Liver (tissue), 9 donors: ENCODE data around the gene ATF6B. TPM values are rescaled to one million over a fixed set of nuclear protein-coding genes. Genes with fewer than 3 reads are reported as not detected.

Experiments
- DNase-seq: peaks from one replicate; pipeline ENCODE4 v3.0.0-alpha.2; 2017; ENCODE audit warnings: low spot score
- H3K27ac ChIP-seq, 2 donors: one replicate each; pipeline ENCODE4 v1.7.0; 2013; ENCODE audit warnings: inconsistent platforms in 2 of 2, low read length in 2 of 2, control low read depth in 1 of 2, low read depth in 1 of 2, mild to moderate bottlenecking in 1 of 2
- H3K27me3 ChIP-seq, 4 donors: one replicate each; pipeline versions ENCODE4 v1.6.1 to v1.7.0; 2013; ENCODE audit warnings: low read length in 3 of 4, inconsistent platforms in 1 of 4, mild to moderate bottlenecking in 1 of 4, moderate library complexity in 1 of 4; ENCODE audit not compliant: control insufficient read depth in 4 of 4, insufficient read depth in 4 of 4
- H3K36me3 ChIP-seq, 4 donors: one replicate each; pipeline versions ENCODE4 v1.6.1 to v1.7.0; 2013; ENCODE audit warnings: low read length in 3 of 4, mild to moderate bottlenecking in 3 of 4, low read depth in 1 of 4, moderate library complexity in 1 of 4; ENCODE audit not compliant: control insufficient read depth in 4 of 4, insufficient read depth in 3 of 4
- H3K4me1 ChIP-seq, 4 donors: one replicate each; pipeline versions ENCODE4 v1.6.1 to v1.7.0; 2013; ENCODE audit warnings: low read length in 3 of 4, mild to moderate bottlenecking in 3 of 4, moderate library complexity in 1 of 4; ENCODE audit not compliant: control insufficient read depth in 4 of 4, insufficient read depth in 4 of 4
- H3K4me3 ChIP-seq, 3 donors: one replicate each; pipeline versions ENCODE4 v1.6.1 to v1.7.0; 2013; ENCODE audit warnings: low read length in 3 of 3, control low read depth in 1 of 3, low read depth in 1 of 3, mild to moderate bottlenecking in 1 of 3
- H3K9ac ChIP-seq, 2 donors: one replicate each; pipeline ENCODE4 v1.7.0; 2013; ENCODE audit warnings: low read length in 2 of 2, mild to moderate bottlenecking in 2 of 2, moderate library complexity in 2 of 2, control low read depth in 1 of 2, low read depth in 1 of 2
- H3K9me3 ChIP-seq, 4 donors: one replicate each; pipeline versions ENCODE4 v1.6.1 to v1.7.0; 2013; ENCODE audit warnings: low read length in 3 of 4; ENCODE audit not compliant: control insufficient read depth in 4 of 4
- FOXA1 ChIP-seq: IDR thresholded peaks from 2 replicates; pipeline ENCODE4 v1.6.1; 2016; ENCODE audit warnings: antibody characterized with exemption
- FOXA2 ChIP-seq: IDR thresholded peaks from 2 replicates; pipeline ENCODE4 v1.6.1; 2016; ENCODE audit warnings: antibody characterized with exemption
- GABPA ChIP-seq, 2 donors: IDR thresholded peaks in 1 of 2; conservative IDR thresholded peaks in 1 of 2; 2 replicates each; pipeline ENCODE4 v1.6.1; 2016; ENCODE audit warnings: antibody characterized with exemption in 2 of 2, mild to moderate bottlenecking in 1 of 2, moderate library complexity in 1 of 2
- JUND ChIP-seq, 2 donors: IDR thresholded peaks; 2 replicates each; pipeline ENCODE4 v1.6.1; 2016; ENCODE audit warnings: antibody characterized with exemption in 2 of 2
- NR2F2 ChIP-seq: IDR thresholded peaks from 2 replicates; pipeline ENCODE4 v1.6.1; 2016; ENCODE audit warnings: antibody characterized with exemption
- RAD21 ChIP-seq, 2 donors: IDR thresholded peaks; 2 replicates each; pipeline ENCODE4 v1.6.1; 2016; ENCODE audit warnings: antibody characterized with exemption in 2 of 2, mild to moderate bottlenecking in 2 of 2
- RXRA ChIP-seq, 2 donors: IDR thresholded peaks; 2 replicates each; pipeline ENCODE4 v1.6.1; 2017 to 2018; ENCODE audit warnings: antibody characterized with exemption in 2 of 2, mild to moderate bottlenecking in 1 of 2
- TAF1 ChIP-seq: conservative IDR thresholded peaks from 2 replicates; pipeline ENCODE4 v1.6.1; 2016; ENCODE audit warnings: antibody characterized with exemption, mild to moderate bottlenecking
- YY1 ChIP-seq: IDR thresholded peaks from 2 replicates; pipeline ENCODE4 v1.6.1; 2016; ENCODE audit warnings: antibody characterized with exemption, mild to moderate bottlenecking
- WGBS: extraction: QIAGEN DNeasy Blood & Tissue Kit; methylation state at CpG from one replicate; pipeline ENCODE4 v1.1.7; 2013; 5-methylcytosine and 5-hydroxymethylcytosine counted together
- polyA plus RNA-seq, 2 donors: library from polyadenylated mRNA; stranded (reverse) in 1 of 2; unstranded in 1 of 2; fragments of 200-250 nt in 1 of 2; fragments of >200 nt in 1 of 2; fragmentation: Nextera tagmentation in 1 of 2; extraction: Ambion mirVana in 1 of 2; gene quantifications; one replicate each; pipeline versions ENCODE4 v1.2.1 to v1.2.3, GENCODE V29; 2013 to 2015
- total RNA-seq, 2 donors: library from RNA; depleted of rRNA; stranded (reverse); fragments of >200 nt; gene quantifications; one replicate each; pipeline ENCODE4 v1.2.3, GENCODE V29; 2014
- TF ChIP-seq, protein P1 (sequence below): IDR thresholded peaks from 2 replicates; pipeline ENCODE4 v1.6.1; 2016; ENCODE audit warnings: antibody characterized with exemption
- TF ChIP-seq, protein P2 (sequence below): IDR thresholded peaks from 2 replicates; pipeline ENCODE4 v1.6.1; 2016; ENCODE audit warnings: antibody characterized with exemption
- TF ChIP-seq, protein P3 (sequence below): IDR thresholded peaks from 2 replicates; pipeline ENCODE4 v1.6.1; 2016; ENCODE audit warnings: antibody characterized with exemption, mild to moderate bottlenecking
- donor health status: healthy.
- donor health status: healthy.
- donor health status: healthy.
- donor health status: healthy.
- donor health status: healthy.

The ATF6B gene
- total and polyA plus RNA-seq, 4 donors: 13.6 to 24.8 (median 15.5) TPM

DNA sequence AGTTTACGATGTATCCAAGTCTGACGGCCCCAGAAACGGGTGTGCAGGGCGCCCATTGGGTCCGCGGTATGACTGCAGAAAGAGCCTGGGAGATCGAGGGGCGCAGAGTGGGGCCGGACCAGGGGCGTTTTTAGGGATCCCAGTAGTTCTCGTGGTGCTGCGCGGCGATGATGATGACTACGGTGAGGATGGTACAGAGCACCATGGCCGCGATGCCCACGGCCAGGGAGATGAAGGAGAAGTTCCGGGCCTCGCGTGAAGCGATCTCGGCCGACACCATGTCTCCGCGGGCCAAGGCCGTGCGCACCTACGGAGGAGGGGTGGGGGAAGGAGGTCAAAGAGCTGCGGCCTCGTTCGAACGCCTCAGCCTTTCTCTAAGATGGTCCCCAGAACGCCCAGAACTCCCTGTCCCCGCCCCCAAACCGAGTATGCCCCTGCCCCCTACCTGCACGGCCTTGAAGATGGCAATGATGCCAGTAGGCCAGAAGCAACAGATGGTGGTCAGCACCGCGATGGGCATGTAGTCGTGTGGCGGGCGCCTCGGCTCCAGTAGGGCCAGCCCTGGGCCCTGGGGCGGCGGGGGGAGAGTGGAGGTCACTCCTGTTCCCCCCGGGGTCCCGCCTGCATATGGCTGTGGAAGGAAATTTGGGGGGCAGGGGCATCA is 21.2 kb upstream of the ATF6B start:
- Histone ChIP-seq H3K27me3 (peaks cover 0 to 5% (median 0%) of the 10 kb centered on the region in 4 donors), H3K36me3 (no peaks in the 10 kb centered on the region), H3K9me3 (peaks cover 0 to 2% (median 0%) of the 10 kb centered on the region in 4 donors), H3K4me1 (peaks cover 0 to 12% (median 5%) of the 10 kb centered on the region in 4 donors), H3K27ac (no peak overlapping the region), H3K4me3 (peak overlapping the region in 1 of 3 donors; percentile 1), H3K9ac (no peak overlapping the region)
- no peak for TF ChIP-seq TAF1
- DNase-seq: no peak
- WGBS: 41% methylated on average over 47 of the region's 47 CpGs

DNA sequence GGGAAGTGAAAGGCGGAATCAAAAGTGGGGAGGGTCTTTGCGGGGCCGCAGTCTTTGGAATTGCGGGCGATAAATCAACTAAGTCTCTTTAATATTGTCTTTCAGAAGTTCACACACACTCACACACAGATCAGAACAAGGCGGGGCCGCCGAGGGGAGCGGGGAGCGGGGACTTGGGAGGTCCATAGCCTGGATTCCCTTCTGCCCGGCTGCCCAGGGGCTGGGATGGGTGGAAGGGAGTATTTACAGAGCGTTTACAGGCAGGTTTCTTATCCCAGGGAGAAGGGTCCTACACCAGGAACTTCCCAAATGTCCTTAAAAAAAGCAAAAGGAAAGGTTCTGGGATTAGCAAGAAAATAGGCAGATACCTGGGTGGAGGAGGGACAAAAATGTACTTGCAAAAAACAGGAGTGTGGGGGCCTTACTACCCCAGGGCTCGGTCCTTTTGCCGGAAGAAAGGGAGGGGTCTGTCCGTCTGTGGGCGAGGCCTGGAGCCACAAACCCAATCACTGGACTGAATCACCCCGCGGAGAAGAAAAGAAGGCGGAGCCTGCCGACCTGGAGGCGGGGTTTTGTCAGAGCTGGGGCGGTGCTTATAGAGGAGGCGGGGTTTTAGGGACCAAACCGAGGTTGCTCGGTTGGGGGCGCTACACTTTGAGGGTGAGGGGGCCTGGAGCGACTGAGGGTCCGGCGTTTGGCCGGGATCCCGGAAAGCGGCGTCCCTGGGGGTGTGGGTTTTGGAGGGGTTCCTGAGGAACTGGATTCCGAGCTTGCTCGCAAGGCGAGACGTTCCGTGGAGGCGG is 20.4 kb upstream of the ATF6B start:
- H3K4me3 ChIP-seq: peak overlapping the region in 1 of 3 donors; percentile 1
- H3K36me3 ChIP-seq: no peaks in the 10 kb centered on the region
- H3K27me3 ChIP-seq: peaks cover 0 to 5% (median 0%) of the 10 kb centered on the region in 4 donors
- peak; percentile 92 for DNase-seq
- TF ChIP-seq, protein P1, sequence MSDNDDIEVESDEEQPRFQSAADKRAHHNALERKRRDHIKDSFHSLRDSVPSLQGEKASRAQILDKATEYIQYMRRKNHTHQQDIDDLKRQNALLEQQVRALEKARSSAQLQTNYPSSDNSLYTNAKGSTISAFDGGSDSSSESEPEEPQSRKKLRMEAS: no peak
- TF ChIP-seq, protein P2, sequence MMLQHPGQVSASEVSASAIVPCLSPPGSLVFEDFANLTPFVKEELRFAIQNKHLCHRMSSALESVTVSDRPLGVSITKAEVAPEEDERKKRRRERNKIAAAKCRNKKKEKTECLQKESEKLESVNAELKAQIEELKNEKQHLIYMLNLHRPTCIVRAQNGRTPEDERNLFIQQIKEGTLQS: no peak
- peak in 1 of 2 donors; percentile 16 for TF ChIP-seq RAD21 (IDR thresholded peaks at IDR 0.05)
- WGBS: 19% methylated on average over 39 of the region's 39 CpGs
- peaks cover 0 to 5% (median 2%) of the 10 kb centered on the region in 4 donors for H3K4me1 ChIP-seq
- peaks cover 0 to 2% (median 0%) of the 10 kb centered on the region in 4 donors for H3K9me3 ChIP-seq
- H3K9ac ChIP-seq: no peak overlapping the region
- no peak overlapping the region for H3K27ac ChIP-seq

DNA sequence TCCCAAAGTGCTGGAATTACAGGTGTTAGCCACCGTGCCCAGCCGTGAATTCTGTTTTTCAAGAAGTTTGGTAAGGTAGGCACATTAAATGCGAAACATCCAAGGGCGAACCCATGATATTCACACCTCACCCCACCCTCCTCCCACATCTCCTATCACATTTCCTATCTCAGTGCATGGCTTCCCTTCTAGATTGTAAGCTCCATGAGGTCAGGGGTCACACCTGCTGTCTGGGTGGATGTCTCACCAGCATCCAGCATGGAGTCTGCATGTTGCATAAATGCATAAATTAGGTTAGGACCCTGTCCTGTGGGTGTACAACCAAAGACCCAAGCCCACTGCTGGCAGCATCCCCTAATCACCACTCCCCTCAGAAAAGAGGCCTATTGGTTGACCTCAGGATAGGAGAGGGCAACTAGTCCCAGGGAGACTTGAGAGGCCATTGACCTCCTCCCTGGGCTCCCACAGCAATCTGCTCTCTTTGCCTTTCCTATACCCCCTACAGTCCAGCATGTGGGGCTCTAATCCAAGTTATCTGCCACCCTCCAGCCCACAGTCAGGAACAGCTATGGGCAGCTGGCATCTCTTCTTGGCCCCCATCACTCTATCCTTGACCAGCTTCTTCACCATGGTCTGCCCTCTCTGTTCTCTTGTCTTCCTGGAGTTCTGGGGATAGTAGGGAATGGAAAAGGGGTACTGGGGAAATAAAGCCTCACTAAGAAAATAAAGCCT is 19.5 kb upstream of the ATF6B start:
- TF ChIP-seq, protein P1: no peak
- TF ChIP-seq RAD21 (IDR thresholded peaks at IDR 0.05): no peak
- TF ChIP-seq NR2F2: no peak
- TF ChIP-seq RXRA (IDR thresholded peaks at IDR 0.05): no peak
- TF ChIP-seq, protein P3, sequence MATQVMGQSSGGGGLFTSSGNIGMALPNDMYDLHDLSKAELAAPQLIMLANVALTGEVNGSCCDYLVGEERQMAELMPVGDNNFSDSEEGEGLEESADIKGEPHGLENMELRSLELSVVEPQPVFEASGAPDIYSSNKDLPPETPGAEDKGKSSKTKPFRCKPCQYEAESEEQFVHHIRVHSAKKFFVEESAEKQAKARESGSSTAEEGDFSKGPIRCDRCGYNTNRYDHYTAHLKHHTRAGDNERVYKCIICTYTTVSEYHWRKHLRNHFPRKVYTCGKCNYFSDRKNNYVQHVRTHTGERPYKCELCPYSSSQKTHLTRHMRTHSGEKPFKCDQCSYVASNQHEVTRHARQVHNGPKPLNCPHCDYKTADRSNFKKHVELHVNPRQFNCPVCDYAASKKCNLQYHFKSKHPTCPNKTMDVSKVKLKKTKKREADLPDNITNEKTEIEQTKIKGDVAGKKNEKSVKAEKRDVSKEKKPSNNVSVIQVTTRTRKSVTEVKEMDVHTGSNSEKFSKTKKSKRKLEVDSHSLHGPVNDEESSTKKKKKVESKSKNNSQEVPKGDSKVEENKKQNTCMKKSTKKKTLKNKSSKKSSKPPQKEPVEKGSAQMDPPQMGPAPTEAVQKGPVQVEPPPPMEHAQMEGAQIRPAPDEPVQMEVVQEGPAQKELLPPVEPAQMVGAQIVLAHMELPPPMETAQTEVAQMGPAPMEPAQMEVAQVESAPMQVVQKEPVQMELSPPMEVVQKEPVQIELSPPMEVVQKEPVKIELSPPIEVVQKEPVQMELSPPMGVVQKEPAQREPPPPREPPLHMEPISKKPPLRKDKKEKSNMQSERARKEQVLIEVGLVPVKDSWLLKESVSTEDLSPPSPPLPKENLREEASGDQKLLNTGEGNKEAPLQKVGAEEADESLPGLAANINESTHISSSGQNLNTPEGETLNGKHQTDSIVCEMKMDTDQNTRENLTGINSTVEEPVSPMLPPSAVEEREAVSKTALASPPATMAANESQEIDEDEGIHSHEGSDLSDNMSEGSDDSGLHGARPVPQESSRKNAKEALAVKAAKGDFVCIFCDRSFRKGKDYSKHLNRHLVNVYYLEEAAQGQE: no peak
- no peak for TF ChIP-seq FOXA1
- no peak for TF ChIP-seq JUND (IDR thresholded peaks at IDR 0.05)
- TF ChIP-seq GABPA (IDR thresholded peaks at IDR 0.05 in 1 of 2, conservative IDR thresholded peaks at IDR 0.05 in 1 of 2): no peak
- TF ChIP-seq YY1: no peak
- TF ChIP-seq FOXA2: no peak
- DNase-seq: no peak
- H3K4me3 ChIP-seq: no peak overlapping the region
- no peak overlapping the region for H3K27ac ChIP-seq
- peaks cover 0 to 5% (median 0%) of the 10 kb centered on the region in 4 donors for H3K27me3 ChIP-seq
- peaks cover 0 to 2% (median 0%) of the 10 kb centered on the region in 4 donors for H3K9me3 ChIP-seq
- H3K36me3 ChIP-seq: no peaks in the 10 kb centered on the region
- 91% methylated on average over 4 of the region's 4 CpGs for WGBS
- H3K4me1 ChIP-seq: no peaks in the 10 kb centered on the region
- H3K9ac ChIP-seq: no peak overlapping the region
